Measurements from ENCODE around the gene SNCA.

DNA sequence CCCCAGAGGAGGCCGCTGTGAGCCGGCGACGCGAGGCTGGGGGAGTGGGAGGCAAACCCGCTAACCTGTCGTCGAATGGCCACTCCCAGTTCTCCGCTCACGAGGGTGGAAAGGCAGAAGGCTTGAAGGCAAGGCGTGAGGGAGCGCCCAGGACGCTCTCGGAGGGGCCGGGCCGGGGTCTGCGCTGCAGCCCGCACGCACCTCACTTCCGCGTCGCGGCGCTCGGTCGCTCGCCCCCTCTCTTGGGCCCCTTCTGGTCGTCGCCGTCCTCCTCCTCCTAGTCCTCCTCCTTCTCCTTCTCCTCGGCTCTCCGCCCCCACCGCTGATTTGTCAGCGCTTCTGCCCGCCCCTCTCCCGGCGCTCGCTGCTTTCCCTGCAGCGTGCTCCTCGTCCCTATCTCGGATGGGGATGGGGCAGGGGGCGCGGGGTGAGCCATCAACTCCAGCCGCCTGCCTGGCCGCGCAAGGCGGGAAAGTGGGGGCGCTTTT is at the start of gene SNCA:
- TF ChIP-seq SIN3A (IDR thresholded peaks at IDR 0.05; ENCODE audit: borderline replicate concordance, insufficient read depth, low read depth, low read length): no peak
- TF ChIP-seq, protein P1, sequence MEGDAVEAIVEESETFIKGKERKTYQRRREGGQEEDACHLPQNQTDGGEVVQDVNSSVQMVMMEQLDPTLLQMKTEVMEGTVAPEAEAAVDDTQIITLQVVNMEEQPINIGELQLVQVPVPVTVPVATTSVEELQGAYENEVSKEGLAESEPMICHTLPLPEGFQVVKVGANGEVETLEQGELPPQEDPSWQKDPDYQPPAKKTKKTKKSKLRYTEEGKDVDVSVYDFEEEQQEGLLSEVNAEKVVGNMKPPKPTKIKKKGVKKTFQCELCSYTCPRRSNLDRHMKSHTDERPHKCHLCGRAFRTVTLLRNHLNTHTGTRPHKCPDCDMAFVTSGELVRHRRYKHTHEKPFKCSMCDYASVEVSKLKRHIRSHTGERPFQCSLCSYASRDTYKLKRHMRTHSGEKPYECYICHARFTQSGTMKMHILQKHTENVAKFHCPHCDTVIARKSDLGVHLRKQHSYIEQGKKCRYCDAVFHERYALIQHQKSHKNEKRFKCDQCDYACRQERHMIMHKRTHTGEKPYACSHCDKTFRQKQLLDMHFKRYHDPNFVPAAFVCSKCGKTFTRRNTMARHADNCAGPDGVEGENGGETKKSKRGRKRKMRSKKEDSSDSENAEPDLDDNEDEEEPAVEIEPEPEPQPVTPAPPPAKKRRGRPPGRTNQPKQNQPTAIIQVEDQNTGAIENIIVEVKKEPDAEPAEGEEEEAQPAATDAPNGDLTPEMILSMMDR (IDR thresholded peaks at IDR 0.05): no peak

All from Panc1 (cell line).